Common myeloid progenitor, CD34-positive (primary cell): ENCODE results near the gene MPV17.
"Not testable (repeated sequence)": the region's sequence is repeated elsewhere in the genome, so short reads cannot be mapped to it uniquely, and the experiment has no call there.

ENCODE experiments used
- CTCF ChIA-PET: fragments of 350-600 bp; sonication (Branson Sonifier 250); formaldehyde crosslinking; loops from one replicate; lab custom pipeline; 2021; ENCODE audit warnings: antibody characterized with exemption; lab: Charles Lee
- POLR2A ChIA-PET: fragments of 350-600 bp; sonication (Branson Sonifier 250); formaldehyde crosslinking; loops from one replicate; lab custom pipeline; 2021; ENCODE audit warnings: antibody characterized with exemption; lab: Charles Lee
- DNase-seq, 3 donors: peaks; one replicate each; pipeline versions ENCODE4 v3.0.0 to v3.0.0-alpha.2; 2013
- H3K27ac ChIP-seq, 2 experiments: 1 replicate in 1 of 2; 2 replicates in 1 of 2; pipeline ENCODE4 v1.7.0; 2013; ENCODE audit warnings: inconsistent platforms in 2 of 2, low read length in 2 of 2, mild to moderate bottlenecking in 2 of 2, low read depth in 1 of 2, moderate library complexity in 1 of 2; ENCODE audit not compliant: severe bottlenecking in 2 of 2, insufficient read depth in 1 of 2, poor library complexity in 1 of 2
- H3K27me3 ChIP-seq, 5 experiments: replicated peaks in 2 of 5; 1 replicate in 3 of 5; 2 replicates in 2 of 5; pipeline versions ENCODE4 v1.6.1 to v1.7.0; 2013; ENCODE audit warnings: low read length in 4 of 5, mild to moderate bottlenecking in 2 of 5, moderate library complexity in 2 of 5, inconsistent platforms in 1 of 5; ENCODE audit not compliant: insufficient read depth in 5 of 5, control insufficient read depth in 4 of 5
- H3K36me3 ChIP-seq, 4 experiments: 1 replicate in 2 of 4; 2 replicates in 2 of 4; pipeline versions ENCODE4 v1.6.1 to v1.7.0; 2013; ENCODE audit warnings: low read length in 3 of 4, control low read depth in 1 of 4, mild to moderate bottlenecking in 1 of 4; ENCODE audit not compliant: control insufficient read depth in 4 of 4, insufficient read depth in 4 of 4
- H3K4me1 ChIP-seq, 4 experiments: 1 replicate in 3 of 4; 2 replicates in 1 of 4; pipeline versions ENCODE4 v1.6.1 to v1.7.1; 2013; ENCODE audit warnings: low read length in 3 of 4, mild to moderate bottlenecking in 3 of 4, control low read depth in 1 of 4, inconsistent platforms in 1 of 4, moderate library complexity in 1 of 4; ENCODE audit not compliant: control insufficient read depth in 4 of 4, insufficient read depth in 4 of 4; ENCODE audit errors: control extremely low read depth in 1 of 4
- H3K4me3 ChIP-seq, 7 experiments: 1 replicate in 4 of 7; 2 replicates in 3 of 7; pipeline versions ENCODE4 v1.5.1 to v1.7.0; 2013; ENCODE audit warnings: mild to moderate bottlenecking in 7 of 7, low read length in 6 of 7, moderate library complexity in 6 of 7, inconsistent platforms in 2 of 7, low read depth in 2 of 7, control low read depth in 1 of 7; ENCODE audit not compliant: insufficient read depth in 4 of 7, control insufficient read depth in 1 of 7; ENCODE audit errors: extremely low read depth in 1 of 7
- H3K9me3 ChIP-seq, 5 experiments: 1 replicate in 4 of 5; 2 replicates in 1 of 5; pipeline versions ENCODE4 v1.6.1 to v1.7.1; 2013; ENCODE audit warnings: low read length in 4 of 5, mild to moderate bottlenecking in 2 of 5, inconsistent platforms in 1 of 5, low read depth in 1 of 5, moderate library complexity in 1 of 5; ENCODE audit not compliant: control insufficient read depth in 4 of 5, insufficient read depth in 2 of 5; ENCODE audit errors: control extremely low read depth in 1 of 5
- WGBS: methylation state at CpG from one replicate; pipeline ENCODE4 v1.1.5; 2013; ENCODE audit not compliant: insufficient coverage; 5-methylcytosine and 5-hydroxymethylcytosine counted together

MPV17 gene

GRCh38 chr2:27362678-27363420 is 40.0 kb upstream of the MPV17 start:
- ChIA-PET POLR2A (interaction anchor here (0.7 kb wide), 1 partner anchor 276 kb away, joined by 3 read pairs; the partner anchor contains the start of gene KHK), CTCF (interaction anchor here (1.3 to 2.1 kb wide), 2 partner anchors 12 to 67 kb away, joined by 4 to 7 read pairs; no protein-coding TSS in a partner anchor)
- H3K27ac ChIP-seq: no peak overlapping the region
- H3K36me3 ChIP-seq: peaks cover 3 to 38% (median 32%) of the 10 kb centered on the region in 4 experiments
- H3K27me3 ChIP-seq: no peaks in the 10 kb centered on the region
- peaks cover 2 to 8% (median 6%) of the 10 kb centered on the region in 4 experiments for H3K4me1 ChIP-seq
- no peaks in the 10 kb centered on the region for H3K9me3 ChIP-seq
- no peak for DNase-seq
- 100% methylated on average over 3 of the region's 4 CpGs for WGBS
- H3K4me3 ChIP-seq: no peak overlapping the region

GRCh38 chr2:27356382-27357181 is 33.7 kb upstream of the MPV17 start, which contains the start of gene GTF3C2:
Gene GTF3C2, minus strand, starts transcription at chr2:27356764. Its CDS starts 13,210 bp downstream, at chr2:27343554.
- Histone ChIP-seq H3K36me3 (peaks cover 0 to 3% (median under 1%) of the 10 kb centered on the region in 4 experiments), H3K27me3 (no peaks in the 10 kb centered on the region), H3K4me3 (peak within 1 kb of the TSS; percentile 79 to 99 (median 91)), H3K9me3 (no peaks in the 10 kb centered on the region), H3K4me1 (peaks cover 12 to 34% (median 26%) of the 10 kb centered on the region in 4 experiments), H3K27ac (peak within 1 kb of the TSS; percentile 85 to 96)
- ChIA-PET CTCF (interaction anchor here (0.6 to 1.7 kb wide), 7 partner anchors 11 to 51 kb away, joined by 3 to 5 read pairs (median 3); no protein-coding TSS in a partner anchor), POLR2A (interaction anchor here (0.6 to 1.7 kb wide), 5 partner anchors 11 to 53 kb away, joined by 3 to 10 read pairs (median 7); partner anchors contain the start of gene PPM1G)
- peak; percentile 99 to 100 (median 99) for DNase-seq
- 0% methylated on average over 63 of the region's 67 CpGs for WGBS

DNA sequence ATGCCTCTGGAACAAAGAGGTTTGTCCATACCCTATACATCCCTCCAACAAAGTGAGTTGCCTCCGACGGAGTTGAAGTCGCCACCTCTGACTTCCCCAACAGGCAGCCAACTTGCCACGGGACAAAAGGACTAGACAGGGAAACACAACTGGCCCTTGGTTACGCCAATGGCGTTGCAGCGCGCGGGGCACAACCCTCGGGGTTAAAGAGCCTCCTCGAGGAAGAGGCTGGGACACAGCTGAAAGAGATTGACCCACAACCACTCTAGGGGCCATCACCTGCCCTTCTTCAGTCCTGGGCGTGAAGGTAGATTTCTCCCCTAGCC is 33.1 kb upstream of the MPV17 start:
- WGBS: 0% methylated on average over 8 of the region's 12 CpGs
- ChIA-PET CTCF (interaction anchor here (0.7 to 1.7 kb wide), 5 partner anchors 12 to 51 kb away, joined by 3 to 5 read pairs (median 3); no protein-coding TSS in a partner anchor), POLR2A (interaction anchor here (1.3 to 1.7 kb wide), 3 partner anchors 13 to 53 kb away, joined by 7 to 10 read pairs (median 7); partner anchors contain the start of gene PPM1G)
- H3K27me3 ChIP-seq: no peaks in the 10 kb centered on the region
- H3K4me3 ChIP-seq: peak overlapping the region; percentile 79 to 99 (median 91)
- peak overlapping the region; percentile 85 to 96 for H3K27ac ChIP-seq
- H3K36me3 ChIP-seq: peaks cover 0 to 3% (median 1%) of the 10 kb centered on the region in 4 experiments
- peaks cover 12 to 34% (median 26%) of the 10 kb centered on the region in 4 experiments for H3K4me1 ChIP-seq
- no peak for DNase-seq
- H3K9me3 ChIP-seq: no peaks in the 10 kb centered on the region

- H3K36me3 ChIP-seq: peaks cover 2 to 6% (median 3%) of the 10 kb centered on the region in 4 experiments
- H3K4me3 ChIP-seq: no peak overlapping the region
- ChIA-PET CTCF (interaction anchor here (0.7 to 2.7 kb wide), 3 partner anchors 11 to 51 kb away, joined by 4 to 17 read pairs (median 9); no protein-coding TSS in a partner anchor), POLR2A (interaction anchor here (0.6 to 0.9 kb wide), 2 partner anchors 15 to 37 kb away, joined by 3 to 5 read pairs; no protein-coding TSS in a partner anchor)
- peak overlapping the region in 1 of 2 experiments; percentile 66 for H3K27ac ChIP-seq
- no peaks in the 10 kb centered on the region for H3K27me3 ChIP-seq
- peaks cover 12 to 34% (median 26%) of the 10 kb centered on the region in 4 experiments for H3K4me1 ChIP-seq
- 98% methylated on average over 5 of the region's 7 CpGs for WGBS
- no peak for DNase-seq
- no peaks in the 10 kb centered on the region for H3K9me3 ChIP-seq
These were observed 31.7 kb upstream of the MPV17 start for GRCh38 chr2:27354597-27354927.

- whole genome bisulfite sequencing: 83% methylated on average over 5 of the region's 7 CpGs
- ChIA-PET CTCF (interaction anchor here (0.7 to 2.7 kb wide), 4 partner anchors 10 to 51 kb away, joined by 3 to 17 read pairs (median 6); no protein-coding TSS in a partner anchor), POLR2A (interaction anchor here (0.6 to 0.9 kb wide), 2 partner anchors 16 to 36 kb away, joined by 3 to 5 read pairs; no protein-coding TSS in a partner anchor)
- Histone ChIP-seq H3K4me1 (peaks cover 12 to 34% (median 26%) of the 10 kb centered on the region in 4 experiments), H3K36me3 (peaks cover 2 to 6% (median 3%) of the 10 kb centered on the region in 4 experiments), H3K9me3 (no peaks in the 10 kb centered on the region), H3K4me3 (no peak overlapping the region), H3K27ac (peak overlapping the region in 1 of 2 experiments; percentile 66), H3K27me3 (no peaks in the 10 kb centered on the region)
- DNase-seq: no peak
These were observed 31.1 kb upstream of the MPV17 start for GRCh38 chr2:27353762-27354596.

- POLR2A ChIA-PET: interaction anchor here (0.7 to 0.9 kb wide), 2 partner anchors 10 to 16 kb away, joined by 5 read pairs; no protein-coding TSS in a partner anchor
These were observed 30.5 kb upstream of the MPV17 start for GRCh38 chr2:27353386-27353761.

More at GRCh38 chr2:27353386-27353761, 30.5 kb upstream of the MPV17 start:
- H3K4me3 ChIP-seq, H3K27me3 ChIP-seq, H3K9me3 ChIP-seq, DNase-seq, H3K36me3 ChIP-seq: not testable (repeated sequence)
- CTCF ChIA-PET: interaction anchor here (1.0 to 2.7 kb wide), 4 partner anchors 10 to 17 kb away, joined by 3 to 17 read pairs (median 6); no protein-coding TSS in a partner anchor
- H3K4me1 ChIP-seq: peaks cover 12 to 32% (median 24%) of the 10 kb centered on the region in 4 experiments
- H3K27ac ChIP-seq: peak overlapping the region in 1 of 2 experiments; percentile 66
- WGBS: 100% methylated on average over 5 of the region's 5 CpGs
